Tibial nerve (tissue), 4 donors: ENCODE results near the gene ESRRB. TPM values are rescaled to one million over a fixed set of nuclear protein-coding genes. Genes with fewer than 3 reads are reported as not detected.

Source experiments
- DNase-seq, 2 donors: peaks; one replicate each; pipeline ENCODE4 v3.0.0-alpha.2; 2019; ENCODE audit warnings: low spot score in 2 of 2
- H3K27ac ChIP-seq, 4 donors: fragments of 200-600 bp; sonication (generic) in 3 of 4; one replicate each; pipeline ENCODE4 v1.5.1; 2017 to 2019; ENCODE audit warnings: mild to moderate bottlenecking in 1 of 4
- H3K27me3 ChIP-seq, 2 donors: fragments of 200-600 bp; sonication (generic) in 1 of 2; one replicate each; pipeline versions ENCODE4 v1.5.1 to v1.6.0; 2017 to 2019
- H3K36me3 ChIP-seq, 3 donors: fragments of 200-600 bp; sonication (generic); one replicate each; pipeline ENCODE4 v1.5.1; 2018 to 2019
- H3K4me1 ChIP-seq, 4 donors: fragments of 200-600 bp; sonication (generic) in 3 of 4; one replicate each; pipeline ENCODE4 v1.5.1; 2017 to 2019
- H3K4me3 ChIP-seq, 4 donors: fragments of 200-600 bp; sonication (generic) in 3 of 4; one replicate each; pipeline ENCODE4 v1.5.1; 2017 to 2019; ENCODE audit warnings: mild to moderate bottlenecking in 1 of 4, moderate library complexity in 1 of 4
- H3K9me3 ChIP-seq, 4 donors: fragments of 200-600 bp; sonication (generic) in 3 of 4; one replicate each; pipeline ENCODE4 v1.5.1; 2017 to 2019
- CTCF ChIP-seq, 5 experiments: fragments of 200-600 bp in 3 of 5; fragments of 450-650 bp in 2 of 5; sonication (generic) in 3 of 5; IDR thresholded peaks; one replicate each; pipeline ENCODE4 v1.5.1; 2016 to 2019; ENCODE audit warnings: antibody characterized with exemption in 5 of 5, mild to moderate bottlenecking in 3 of 5, moderate library complexity in 2 of 5
- EP300 ChIP-seq, 2 donors: sonication (generic); formaldehyde crosslinking; IDR thresholded peaks; one replicate each; pipeline ENCODE4 v1.6.1; 2017; ENCODE audit warnings: antibody characterized with exemption in 2 of 2, mild to moderate bottlenecking in 1 of 2
- POLR2A ChIP-seq, 2 donors: fragments of 450-650 bp; IDR thresholded peaks; one replicate each; pipeline ENCODE4 v1.6.1; 2017; ENCODE audit warnings: antibody characterized with exemption in 2 of 2, mild to moderate bottlenecking in 2 of 2, moderate library complexity in 2 of 2
- WGBS, 2 donors: methylation state at CpG; one replicate each; pipeline ENCODE4 v1.1.5; 2018; 5-methylcytosine and 5-hydroxymethylcytosine counted together
- total RNA-seq, 4 donors: library from RNA; depleted of rRNA; stranded (reverse); fragments of >200 nt; gene quantifications; one replicate each; pipeline ENCODE4 v1.1.0, GENCODE V29; 2016

ESRRB gene
- total RNA-seq, 4 donors from 2014 or later: 0.87 to 1.5 TPM; not detected in 2

- H3K4me3 ChIP-seq: no peak overlapping the region
- no peak overlapping the region for H3K27ac ChIP-seq
Observed at GRCh38 chr14:76413106-76413961, 37.4 kb downstream of the ESRRB start.

GRCh38 chr14:76413962-76414600 is 38.1 kb downstream of the ESRRB start:
- H3K36me3 ChIP-seq: no peaks in the 10 kb centered on the region
- TF ChIP-seq POLR2A (IDR thresholded peaks at IDR 0.05): no peak
- WGBS, 2 donors: 20 to 24% methylated on average over 7 to 8 of the region's 36 CpGs

More at GRCh38 chr14:76413106-76413961, 37.4 kb downstream of the ESRRB start:
- peaks cover 0 to 31% of the 10 kb centered on the region in 2 donors for H3K27me3 ChIP-seq
- no peaks in the 10 kb centered on the region for H3K9me3 ChIP-seq
- 36 to 76% methylated on average over 10 to 21 of the region's 23 CpGs for WGBS, 2 donors
- no peak for DNase-seq
- H3K4me1 ChIP-seq: no peaks in the 10 kb centered on the region
- no peaks in the 10 kb centered on the region for H3K36me3 ChIP-seq
- TF ChIP-seq EP300 (IDR thresholded peaks at IDR 0.05): no peak
- no peak for TF ChIP-seq POLR2A (IDR thresholded peaks at IDR 0.05)
- TF ChIP-seq CTCF (IDR thresholded peaks at IDR 0.05): no peak

GRCh38 chr14:76419399-76419798 is 43.5 kb downstream of the ESRRB start:
- no peaks in the 10 kb centered on the region for H3K36me3 ChIP-seq

More at GRCh38 chr14:76413962-76414600, 38.1 kb downstream of the ESRRB start:
- no peak for DNase-seq
- Histone ChIP-seq H3K27ac (no peak overlapping the region), H3K4me3 (no peak overlapping the region), H3K4me1 (no peaks in the 10 kb centered on the region), H3K27me3 (peaks cover 0 to 31% of the 10 kb centered on the region in 2 donors), H3K9me3 (no peaks in the 10 kb centered on the region)

GRCh38 chr14:76420827-76421226 is 44.9 kb downstream of the ESRRB start:
- DNase-seq: no peak
- TF ChIP-seq EP300 (IDR thresholded peaks at IDR 0.05): no peak
- no peak for TF ChIP-seq POLR2A (IDR thresholded peaks at IDR 0.05)
- no peak for TF ChIP-seq CTCF (IDR thresholded peaks at IDR 0.05)
- Histone ChIP-seq H3K4me3 (no peak overlapping the region), H3K27me3 (peaks cover 0 to 7% of the 10 kb centered on the region in 2 donors), H3K4me1 (no peaks in the 10 kb centered on the region), H3K36me3 (no peaks in the 10 kb centered on the region), H3K9me3 (peaks cover 0 to under 1% (median 0%) of the 10 kb centered on the region in 4 donors), H3K27ac (no peak overlapping the region)
- WGBS, 2 donors: 66% methylated on average over 3 to 4 of the region's 4 CpGs

More at GRCh38 chr14:76419399-76419798, 43.5 kb downstream of the ESRRB start:
- Histone ChIP-seq H3K4me1 (no peaks in the 10 kb centered on the region), H3K9me3 (no peaks in the 10 kb centered on the region), H3K4me3 (no peak overlapping the region), H3K27me3 (peaks cover 0 to 19% of the 10 kb centered on the region in 2 donors), H3K27ac (no peak overlapping the region)
- 57 to 64% methylated on average over 3 of the region's 3 CpGs for WGBS, 2 donors
- no peak for DNase-seq
- no peak for TF ChIP-seq POLR2A (IDR thresholded peaks at IDR 0.05)
- TF ChIP-seq EP300 (IDR thresholded peaks at IDR 0.05): no peak
- no peak for TF ChIP-seq CTCF (IDR thresholded peaks at IDR 0.05)

- H3K9me3 ChIP-seq: peaks cover 0 to 5% (median 0%) of the 10 kb centered on the region in 4 donors
Observed at GRCh38 chr14:76421662-76422061, 45.7 kb downstream of the ESRRB start.

More at GRCh38 chr14:76421662-76422061, 45.7 kb downstream of the ESRRB start:
- no peak overlapping the region for H3K27ac ChIP-seq
- H3K4me1 ChIP-seq: no peaks in the 10 kb centered on the region
- no peak for DNase-seq
- H3K27me3 ChIP-seq: peaks cover 0 to 1% of the 10 kb centered on the region in 2 donors
- 44 to 64% methylated on average over 4 of the region's 4 CpGs for WGBS, 2 donors
- TF ChIP-seq EP300 (IDR thresholded peaks at IDR 0.05): no peak
- no peak for TF ChIP-seq CTCF (IDR thresholded peaks at IDR 0.05)
- TF ChIP-seq POLR2A (IDR thresholded peaks at IDR 0.05): no peak
- no peak overlapping the region for H3K4me3 ChIP-seq
- no peaks in the 10 kb centered on the region for H3K36me3 ChIP-seq
